ENCODE data around the gene GSTT2. TPM values are rescaled to one million over a fixed set of nuclear protein-coding genes. Genes with fewer than 3 reads are reported as not detected.
"Not testable (repeated sequence)": the region's sequence is repeated elsewhere in the genome, so short reads cannot be mapped to it uniquely, and the experiment has no call there.

Gene GSTT2
- polyA plus RNA-seq, 1 experiment, result 1.1 TPM

GRCh38 chr22:23984430-23984829, 4.5 kb downstream of the GSTT2 start:
- Histone ChIP-seq H3K9me3 (ENCODE audit: control insufficient read depth, insufficient read depth, low read length) (no peaks in the 10 kb centered on the region), H3K27me3 (ENCODE audit: control insufficient read depth, insufficient read depth, low read length) (no peaks in the 10 kb centered on the region), H3K27ac (ENCODE audit: low read depth, low read length) (no peak overlapping the region), H3K4me3 (ENCODE audit: low read depth, low read length) (no peak overlapping the region)
- ChIA-PET CTCF (interaction anchor here (0.6 to 0.7 kb wide), 2 partner anchors 192 to 383 kb away, joined by 3 read pairs; no protein-coding TSS in a partner anchor), POLR2A (no interaction called here)
- no peak for DNase-seq (ENCODE audit: low read depth, low spot score)
- TF ChIP-seq CTCF (IDR thresholded peaks at IDR 0.05; ENCODE audit: low read depth, low read length), result peak; percentile 74

GRCh38 chr22:23986089-23986488, 6.2 kb downstream of the GSTT2 start:
- H3K27ac ChIP-seq (ENCODE audit: low read depth, low read length); POLR2A ChIA-PET; CTCF ChIA-PET; H3K9me3 ChIP-seq (ENCODE audit: control insufficient read depth, insufficient read depth, low read length); H3K4me3 ChIP-seq (ENCODE audit: low read depth, low read length); H3K27me3 ChIP-seq (ENCODE audit: control insufficient read depth, insufficient read depth, low read length); DNase-seq (ENCODE audit: low read depth, low spot score): not testable (repeated sequence)

- H3K9me3 ChIP-seq (ENCODE audit: control insufficient read depth, insufficient read depth, low read length); DNase-seq (ENCODE audit: low read depth, low spot score); H3K27ac ChIP-seq (ENCODE audit: low read depth, low read length); POLR2A ChIA-PET; H3K4me3 ChIP-seq (ENCODE audit: low read depth, low read length); H3K27me3 ChIP-seq (ENCODE audit: control insufficient read depth, insufficient read depth, low read length); CTCF ChIA-PET: not testable (repeated sequence)
Measured at GRCh38 chr22:23986538-23987178, 6.7 kb downstream of the GSTT2 start.

- H3K4me3 ChIP-seq (ENCODE audit: low read depth, low read length); CTCF ChIA-PET; H3K27me3 ChIP-seq (ENCODE audit: control insufficient read depth, insufficient read depth, low read length); H3K27ac ChIP-seq (ENCODE audit: low read depth, low read length); POLR2A ChIA-PET; DNase-seq (ENCODE audit: low read depth, low spot score); H3K9me3 ChIP-seq (ENCODE audit: control insufficient read depth, insufficient read depth, low read length): not testable (repeated sequence)
Measured at GRCh38 chr22:23989583-23990244, 9.8 kb downstream of the GSTT2 start.

GRCh38 chr22:23993080-23993479, 13.1 kb downstream of the GSTT2 start:
- DNase-seq (ENCODE audit: low read depth, low spot score); H3K9me3 ChIP-seq (ENCODE audit: control insufficient read depth, insufficient read depth, low read length); H3K27me3 ChIP-seq (ENCODE audit: control insufficient read depth, insufficient read depth, low read length); POLR2A ChIA-PET; CTCF ChIA-PET; H3K27ac ChIP-seq (ENCODE audit: low read depth, low read length); H3K4me3 ChIP-seq (ENCODE audit: low read depth, low read length): not testable (repeated sequence)

GRCh38 chr22:23993581-23994177, 13.7 kb downstream of the GSTT2 start:
- POLR2A ChIA-PET; H3K27ac ChIP-seq (ENCODE audit: low read depth, low read length); H3K4me3 ChIP-seq (ENCODE audit: low read depth, low read length); H3K27me3 ChIP-seq (ENCODE audit: control insufficient read depth, insufficient read depth, low read length); CTCF ChIA-PET; H3K9me3 ChIP-seq (ENCODE audit: control insufficient read depth, insufficient read depth, low read length); DNase-seq (ENCODE audit: low read depth, low spot score): not testable (repeated sequence)

GRCh38 chr22:23997092-23997491, 17.2 kb downstream of the GSTT2 start:
- H3K9me3 ChIP-seq (ENCODE audit: control insufficient read depth, insufficient read depth, low read length), result no peaks in the 10 kb centered on the region
- no peak for DNase-seq (ENCODE audit: low read depth, low spot score)
- ChIA-PET CTCF (no interaction called here), POLR2A (no interaction called here)
- no peak overlapping the region for H3K27ac ChIP-seq (ENCODE audit: low read depth, low read length)
- no peak overlapping the region for H3K4me3 ChIP-seq (ENCODE audit: low read depth, low read length)
- TF ChIP-seq CTCF (IDR thresholded peaks at IDR 0.05; ENCODE audit: low read depth, low read length), result no peak
- H3K27me3 ChIP-seq (ENCODE audit: control insufficient read depth, insufficient read depth, low read length), result peaks cover 5% of the 10 kb centered on the region

- H3K4me3 ChIP-seq (ENCODE audit: low read depth, low read length); POLR2A ChIA-PET; H3K27ac ChIP-seq (ENCODE audit: low read depth, low read length); H3K9me3 ChIP-seq (ENCODE audit: control insufficient read depth, insufficient read depth, low read length); DNase-seq (ENCODE audit: low read depth, low spot score); H3K27me3 ChIP-seq (ENCODE audit: control insufficient read depth, insufficient read depth, low read length); CTCF ChIA-PET: not testable (repeated sequence)
Measured at GRCh38 chr22:23999779-24000178, 19.8 kb downstream of the GSTT2 start.

Data from AG04450 (cell line).